Measurements from ENCODE around the gene NSUN2.

The NSUN2 gene

DNA sequence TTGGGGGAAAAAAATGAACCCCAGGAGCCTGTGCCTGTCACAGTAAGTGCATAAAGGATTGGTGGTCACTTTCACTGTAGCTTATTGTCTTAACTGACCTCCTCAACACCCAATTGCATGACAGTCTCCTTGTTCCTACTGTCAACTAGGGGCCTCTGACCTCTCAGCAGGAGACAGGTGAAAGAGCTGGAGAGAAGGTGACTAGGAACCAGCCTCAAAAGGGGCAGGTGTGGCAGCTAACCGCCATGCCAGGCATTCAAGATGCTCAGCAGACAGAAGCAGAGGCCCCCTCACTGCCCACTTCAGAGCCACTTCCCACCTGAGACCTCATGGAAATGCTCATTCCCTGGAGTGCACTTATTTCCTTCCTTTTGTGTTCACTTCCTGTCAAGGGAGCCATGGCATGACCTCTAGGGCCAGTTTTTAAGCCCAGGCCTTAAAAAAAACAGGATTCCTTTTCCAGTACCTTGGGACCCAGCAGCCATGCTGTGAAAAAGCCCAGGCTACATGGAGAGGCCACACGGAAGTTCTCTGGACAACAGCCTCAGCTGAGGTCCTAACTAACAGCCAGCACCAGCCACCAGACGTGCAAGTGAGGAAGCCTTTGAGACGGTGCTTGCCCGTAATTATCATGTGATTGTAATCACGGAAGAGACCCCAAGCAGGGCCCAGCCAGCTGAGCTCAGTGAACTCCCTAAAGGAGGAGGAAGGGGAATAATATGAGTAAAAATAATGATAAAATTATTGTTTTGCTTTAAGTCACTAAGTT is 74.9 kb downstream of the NSUN2 start:
- DNase-seq (ENCODE audit: low read depth), result no peak

GRCh38 chr5:6556802-6557102 is 76.1 kb downstream of the NSUN2 start:
- DNase-seq (ENCODE audit: low read depth), result no peak

DNA sequence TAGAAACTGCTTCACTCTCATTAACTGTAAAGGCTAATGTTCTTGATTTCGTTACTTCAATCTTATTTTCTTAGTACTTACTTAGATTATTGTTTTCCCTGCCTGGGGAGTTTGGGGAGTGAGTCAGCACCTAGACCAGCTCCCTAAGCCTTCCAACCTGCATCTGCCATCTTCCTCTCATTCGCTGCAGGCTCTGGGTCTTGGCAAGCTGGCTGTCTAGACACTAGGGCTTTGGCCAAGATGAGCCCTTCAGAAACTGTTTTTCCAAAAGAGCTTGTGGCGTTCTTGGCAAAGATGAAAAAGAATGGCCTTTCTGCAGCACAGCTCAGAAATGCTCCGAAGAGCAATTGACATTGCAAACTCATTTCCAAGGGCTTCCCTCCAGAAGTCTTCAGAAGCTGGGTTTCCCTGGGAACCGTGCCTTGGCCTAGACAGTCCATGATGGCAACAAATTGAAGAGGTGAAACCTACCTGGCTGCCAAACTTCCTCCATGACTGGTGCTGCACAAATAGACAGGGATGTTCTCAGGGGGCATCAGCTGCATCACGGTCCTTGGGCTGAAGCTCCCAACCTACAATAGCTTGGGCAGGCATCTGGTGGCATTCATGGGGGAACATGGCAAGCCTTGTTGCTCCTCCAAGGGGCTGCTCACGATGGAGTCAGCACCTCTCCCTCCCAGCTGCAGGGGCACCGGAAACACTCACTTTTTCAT is 76.6 kb downstream of the NSUN2 start:
- DNase-seq (ENCODE audit: low read depth), result no peak

GRCh38 chr5:6554812-6555211 is 78.0 kb downstream of the NSUN2 start:
- no peak for DNase-seq (ENCODE audit: low read depth)

- DNase-seq (ENCODE audit: low read depth), result no peak
Measured at GRCh38 chr5:6553972-6554371, 78.9 kb downstream of the NSUN2 start.

GRCh38 chr5:6552612-6553011 is 80.2 kb downstream of the NSUN2 start:
- no peak for DNase-seq (ENCODE audit: low read depth)

- DNase-seq (ENCODE audit: low read depth), result no peak
Measured at GRCh38 chr5:6551955-6552313, 80.9 kb downstream of the NSUN2 start.

DNA sequence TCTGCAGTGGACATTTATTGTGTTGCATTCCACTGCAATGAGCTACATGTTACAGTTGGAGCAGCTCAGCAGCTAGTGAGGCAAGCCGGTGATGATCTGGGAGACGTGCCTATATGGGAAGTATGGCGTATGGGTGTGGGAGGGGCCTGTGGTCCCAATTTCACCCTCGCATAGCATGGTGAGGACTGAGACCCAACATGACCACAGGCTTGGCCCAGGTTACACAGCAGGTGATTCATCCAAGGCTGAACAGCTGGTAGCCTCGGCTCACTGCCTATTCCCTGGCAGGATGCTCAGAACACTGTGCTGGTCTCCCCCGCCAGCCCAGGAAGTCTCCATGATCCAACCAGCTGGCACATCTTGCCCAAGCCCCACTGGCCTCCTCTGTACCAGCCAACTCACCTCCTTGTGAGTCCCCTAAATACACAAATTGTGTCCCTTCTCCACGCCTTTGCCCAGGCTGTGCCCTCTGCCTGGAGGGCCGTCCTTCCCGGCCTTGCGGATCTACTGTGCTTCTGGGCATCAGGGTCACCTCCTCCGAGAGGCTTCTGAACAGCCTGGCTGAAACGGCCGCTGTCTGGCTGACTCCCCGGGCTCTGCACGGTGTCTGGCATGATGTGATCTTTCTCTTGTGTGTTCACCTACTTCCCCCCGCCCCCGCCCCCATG is 81.4 kb downstream of the NSUN2 start:
- DNase-seq (ENCODE audit: low read depth), result no peak

DNA sequence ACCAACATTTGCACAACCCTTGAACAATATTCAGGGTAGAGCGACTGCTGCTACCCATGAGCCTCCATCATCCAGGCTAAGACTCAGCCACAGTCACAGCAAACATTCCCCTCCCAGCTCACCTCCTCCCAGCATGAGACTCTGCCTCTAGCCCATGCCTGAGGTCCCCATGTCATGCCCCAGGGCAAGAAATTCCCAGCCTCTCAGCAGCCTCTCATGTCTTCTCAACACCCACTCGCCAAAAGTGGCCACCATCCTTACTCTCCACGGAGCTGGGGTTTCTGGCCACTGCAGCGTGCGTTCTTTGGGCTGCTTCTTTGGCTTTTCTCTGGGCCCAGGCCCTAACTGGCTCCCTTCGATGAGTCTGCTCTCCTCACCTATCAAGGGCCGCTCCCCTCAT is 82.2 kb downstream of the NSUN2 start:
- DNase-seq (ENCODE audit: low read depth), result no peak

All from CMK (cell line).